GM19438 (cell line): ENCODE results near the gene TWSG1.
"Not testable (repeated sequence)": the region's sequence is repeated elsewhere in the genome, so short reads cannot be mapped to it uniquely, and the experiment has no call there.

ENCODE experiments used
- ATAC-seq: cut with Tn5 transposase; IDR thresholded peaks from one replicate; pipeline ENCODE4 v1.9.1; 2021; ENCODE audit warnings: low read depth; ENCODE audit not compliant: unreplicated experiment

TWSG1 gene

DNA sequence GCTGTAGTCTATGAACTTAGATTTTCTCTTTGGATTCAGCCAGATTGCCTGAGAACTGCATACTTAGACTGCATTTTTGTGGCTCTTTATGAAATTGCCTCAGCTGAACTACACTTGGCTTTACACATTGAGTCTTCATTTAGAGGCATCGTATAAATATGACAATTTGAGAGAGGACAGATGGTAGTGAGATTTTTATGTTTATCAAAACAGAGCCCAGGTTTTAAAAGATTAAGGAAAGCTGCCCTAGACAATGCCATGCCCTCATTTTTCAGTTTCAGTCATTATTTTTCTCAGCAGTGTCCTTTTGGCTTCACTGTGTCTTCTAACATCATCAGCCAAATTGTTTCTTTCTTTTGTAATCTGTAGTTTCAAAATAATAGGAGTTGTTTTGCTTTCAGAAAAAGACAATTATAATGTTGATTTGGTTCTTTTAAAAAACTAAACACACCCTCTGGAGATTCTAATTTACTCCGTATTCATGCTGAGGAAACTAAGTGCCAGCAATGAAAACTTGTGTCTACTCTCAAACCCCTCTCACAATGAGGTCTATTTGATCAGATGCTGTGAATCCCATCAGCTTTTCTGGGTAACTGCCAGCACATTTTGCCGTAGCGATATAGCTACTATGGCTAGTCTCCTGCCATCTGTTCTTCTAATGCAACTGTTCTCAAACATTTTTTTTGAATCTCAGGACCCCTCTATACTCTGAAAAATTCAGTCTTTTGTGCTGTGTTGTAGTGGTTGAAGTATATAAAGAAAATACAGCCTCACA is 46.2 kb downstream of the TWSG1 start:
- ATAC-seq: no peak

DNA sequence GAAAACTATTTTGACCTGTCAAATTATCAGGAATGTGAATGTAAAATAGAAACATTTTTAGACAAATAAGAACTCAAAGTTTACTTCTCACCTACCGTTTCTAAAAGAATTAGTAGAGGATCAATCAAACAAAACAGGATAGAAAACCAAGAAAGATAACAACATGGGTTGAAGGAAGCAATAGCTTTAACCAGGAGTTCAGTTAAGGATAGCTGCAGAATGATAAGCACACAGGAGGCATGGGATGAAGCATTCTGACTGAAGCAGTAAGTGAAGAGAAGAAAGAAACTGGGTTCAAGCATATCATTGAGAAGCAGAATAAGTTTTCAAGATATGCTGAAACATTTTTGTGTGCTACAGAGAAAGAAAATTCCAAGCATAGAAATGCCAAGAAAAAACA is 52.3 kb downstream of the TWSG1 start:
- ATAC-seq: no peak

DNA sequence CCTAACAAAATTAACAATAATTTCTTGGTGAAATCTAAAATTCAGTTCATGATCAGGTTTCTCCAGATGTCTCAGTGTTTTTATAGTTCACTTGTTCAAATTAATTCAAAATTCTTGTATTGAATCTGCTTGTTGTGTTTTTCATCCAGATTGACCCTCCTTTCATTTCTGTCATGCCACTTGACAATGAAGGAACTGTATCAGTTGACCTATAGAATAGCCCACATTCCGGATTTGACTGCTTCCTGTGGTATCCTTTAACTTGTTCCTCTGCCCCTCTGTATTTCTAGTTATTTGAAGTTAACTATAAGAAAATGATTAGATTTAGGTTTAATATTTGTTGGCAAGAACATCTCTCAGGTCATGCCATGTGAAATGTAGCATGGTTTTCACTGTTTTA is 53.3 kb downstream of the TWSG1 start:
- no peak for ATAC-seq

DNA sequence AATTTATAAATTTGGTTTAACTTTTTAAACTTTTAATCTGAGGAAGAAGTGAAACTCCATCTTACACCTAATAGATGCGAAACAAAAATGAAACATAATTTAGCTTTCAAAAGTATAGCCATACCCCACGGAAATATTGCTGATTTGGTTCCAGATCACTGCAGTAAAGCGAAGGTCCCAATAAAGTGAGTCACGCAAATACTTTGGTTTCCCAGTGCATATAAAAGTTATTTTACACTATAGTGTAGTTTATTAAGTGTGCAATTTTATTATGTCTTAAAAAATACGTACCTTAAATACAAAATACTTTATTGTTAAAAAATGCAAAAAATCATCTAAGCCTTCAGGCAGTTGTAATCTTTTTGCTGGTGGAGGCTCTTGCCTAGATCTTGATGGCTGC is 55.1 kb downstream of the TWSG1 start:
- no peak for ATAC-seq

DNA sequence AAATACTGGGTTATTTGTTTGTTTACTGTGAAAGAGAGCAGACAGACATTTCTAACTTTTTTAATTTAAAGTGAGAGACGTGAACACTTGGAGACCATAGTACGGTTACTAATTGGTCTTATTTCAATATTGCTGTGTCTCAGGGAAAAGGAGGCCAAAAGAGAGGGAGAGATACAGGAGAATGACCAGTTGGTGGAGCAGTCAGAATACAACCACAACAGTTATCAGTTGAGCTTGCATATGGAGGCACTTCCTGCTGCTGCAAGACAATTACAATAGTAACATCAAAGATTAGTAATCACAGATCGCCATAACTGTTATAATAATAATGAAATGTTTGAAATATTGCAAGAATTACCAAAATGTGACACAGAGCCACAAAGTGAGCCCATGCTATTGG is 58.2 kb downstream of the TWSG1 start:
- no peak for ATAC-seq

DNA sequence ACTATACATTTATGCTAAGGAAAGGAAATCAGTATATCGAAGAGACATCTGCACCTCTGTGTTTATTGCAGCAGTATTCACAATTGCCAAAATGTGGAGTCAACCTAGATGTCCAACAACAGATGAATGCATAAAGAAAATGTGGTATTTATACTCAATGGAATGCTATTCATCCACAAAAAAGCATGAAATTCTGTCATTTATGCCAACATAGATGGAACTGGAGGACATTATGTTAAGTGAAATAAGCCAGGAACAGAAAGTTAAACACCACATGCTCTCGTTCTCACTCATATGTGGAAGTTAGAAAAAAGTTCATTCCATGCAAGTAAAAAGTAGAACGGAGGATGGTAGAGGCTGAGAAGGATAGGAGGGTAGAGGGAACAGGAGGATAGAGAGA is 59.5 kb downstream of the TWSG1 start:
- ATAC-seq: no peak

DNA sequence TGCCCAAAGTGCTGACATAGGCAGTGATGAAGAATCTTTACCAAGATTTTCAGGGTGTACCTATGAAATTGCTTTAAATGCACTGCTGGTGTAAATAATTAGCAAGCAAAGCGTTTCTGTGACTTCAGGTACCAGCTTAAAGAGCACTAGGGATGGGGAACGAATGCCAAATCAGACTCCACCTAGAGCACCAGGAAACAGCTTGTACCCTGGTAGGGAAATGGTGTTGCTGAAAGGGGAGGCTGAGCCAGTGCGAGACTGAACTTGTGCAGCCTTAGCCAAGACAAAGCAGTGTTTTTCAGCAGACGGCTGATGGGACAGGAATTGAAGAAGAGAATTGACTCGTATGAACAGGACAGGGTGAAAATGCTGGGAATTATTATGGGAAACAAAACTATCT is 65.6 kb downstream of the TWSG1 start:
- no peak for ATAC-seq

DNA sequence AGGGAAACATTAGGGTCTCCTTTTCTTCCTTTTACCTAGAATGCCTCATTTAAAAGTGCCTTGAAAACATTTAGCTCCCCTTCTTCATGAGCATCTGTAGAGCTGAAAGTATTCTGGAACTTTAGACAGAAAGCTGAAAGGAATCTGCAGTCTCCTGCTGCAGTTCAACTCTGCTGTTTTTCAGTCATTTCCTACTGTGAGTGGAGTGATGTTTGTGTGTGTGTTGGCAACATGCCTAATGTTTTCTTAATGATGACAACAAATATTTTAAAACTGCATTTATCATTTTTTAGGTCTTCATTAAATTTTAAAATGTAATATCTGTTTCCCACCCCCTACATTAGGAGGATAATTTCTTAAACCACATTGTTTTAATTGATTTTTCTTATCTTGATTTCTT is 66.6 kb downstream of the TWSG1 start:
- no peak for ATAC-seq

DNA sequence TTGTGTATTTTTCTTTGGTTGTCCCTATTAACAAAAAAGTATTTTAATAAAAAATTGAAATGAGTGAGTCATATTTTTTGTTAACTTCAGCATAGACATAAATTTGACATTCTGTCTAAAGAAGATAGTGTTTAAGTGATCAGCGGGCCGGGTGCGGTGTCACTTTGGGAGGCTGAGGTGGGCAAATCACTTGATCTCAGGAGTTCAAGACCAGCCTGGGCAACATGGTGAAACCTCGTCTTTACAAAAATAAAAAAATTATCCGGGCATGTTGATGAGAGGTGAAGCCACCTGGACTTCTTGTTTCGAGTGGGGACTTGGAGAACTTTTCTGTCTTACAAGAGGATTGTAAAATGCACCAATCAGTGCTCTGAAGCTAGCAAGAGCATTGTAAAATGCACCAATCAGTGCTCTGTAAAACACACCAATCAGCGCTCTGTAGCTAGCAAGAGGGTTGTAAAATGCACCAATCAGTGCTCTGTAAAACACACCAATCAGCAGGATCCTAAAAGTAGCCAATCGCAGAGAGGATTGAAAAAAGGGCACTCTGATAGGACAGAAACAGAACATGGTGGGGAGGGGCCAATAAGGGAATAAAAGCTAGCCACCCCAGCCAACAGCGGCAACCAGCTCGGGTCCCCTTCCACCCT is 67.9 kb downstream of the TWSG1 start:
- ATAC-seq: not testable (repeated sequence)

DNA sequence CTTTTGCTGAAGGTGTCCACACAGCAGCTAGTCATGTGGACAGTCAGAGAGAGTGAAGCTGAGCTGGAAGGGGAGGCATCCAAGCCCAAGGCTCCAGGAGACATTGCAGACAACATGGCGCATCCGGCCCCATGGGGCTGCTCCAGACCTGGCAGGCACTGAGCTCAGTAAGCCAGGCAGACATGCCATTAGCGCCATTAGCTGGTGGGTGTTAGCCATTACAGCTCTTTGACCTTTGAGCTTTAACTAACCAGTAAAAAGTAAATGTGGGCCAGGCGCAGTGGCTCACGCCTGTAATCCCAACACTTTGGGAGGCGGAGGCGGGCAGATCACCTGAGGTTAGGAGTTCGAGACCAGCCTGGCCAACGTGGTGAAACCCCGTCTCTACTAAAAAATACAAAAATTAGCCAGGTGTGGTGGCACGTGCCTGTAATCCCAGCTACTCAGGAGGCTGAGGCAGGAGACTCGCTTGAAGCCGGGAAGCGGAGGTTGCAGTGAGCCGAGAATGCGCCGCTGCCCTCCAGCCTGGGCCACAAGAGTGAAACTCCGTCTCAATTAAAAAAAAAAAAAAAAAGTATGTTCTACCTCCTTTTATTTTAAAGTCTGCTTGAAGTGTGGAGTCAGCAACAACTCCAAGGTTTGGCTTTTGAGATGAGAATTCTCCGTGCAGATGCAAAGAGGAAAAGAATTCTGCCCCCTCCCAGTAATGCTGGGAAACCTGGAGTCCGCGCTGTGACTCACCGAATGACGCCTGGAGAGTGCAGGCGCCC is 69.4 kb downstream of the TWSG1 start:
- ATAC-seq: no peak

DNA sequence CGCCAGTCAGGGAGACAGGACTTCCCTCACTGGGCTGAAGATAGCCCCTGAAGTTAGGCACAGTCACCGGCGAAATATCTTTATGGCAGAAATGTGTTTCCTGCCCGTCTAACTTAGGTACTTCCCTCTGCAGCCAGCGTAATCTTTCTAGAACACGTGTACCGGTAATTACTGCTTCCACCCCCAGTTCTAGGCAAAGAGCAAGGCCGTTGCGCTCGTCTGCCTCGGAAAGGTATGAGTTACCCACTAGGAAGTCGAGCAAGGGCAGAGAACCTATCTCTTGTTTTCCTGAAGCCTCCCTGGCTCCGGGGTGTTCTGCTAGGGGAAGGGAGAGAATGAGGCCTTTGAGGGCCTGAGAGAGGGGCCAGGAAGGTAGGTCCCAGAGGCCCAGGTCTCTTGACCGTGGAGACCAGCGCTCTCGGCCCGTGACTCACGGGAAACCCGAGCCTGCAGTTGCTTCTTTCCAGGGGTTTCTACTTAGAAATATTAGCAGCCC is 70.0 kb downstream of the TWSG1 start:
- ATAC-seq: no peak

DNA sequence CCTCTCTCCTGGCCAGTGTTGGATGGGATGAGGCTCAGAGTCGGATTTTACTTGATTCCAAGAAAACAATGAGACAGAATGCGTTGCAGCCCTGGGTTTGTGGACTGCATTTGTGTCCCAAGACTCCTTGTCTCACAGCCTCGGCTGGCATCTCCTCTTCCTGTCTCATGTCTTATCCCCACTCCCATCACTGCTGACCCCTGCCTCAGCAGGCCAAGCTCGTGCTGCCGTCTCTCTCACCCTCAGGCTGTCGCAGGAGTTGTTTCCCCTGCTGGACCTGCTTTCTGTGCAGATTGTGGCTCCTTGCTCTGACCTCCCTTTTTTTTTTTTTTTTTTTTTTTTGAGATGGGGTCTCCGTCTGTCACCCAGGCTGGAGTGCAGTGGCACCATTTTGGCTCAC is 70.6 kb downstream of the TWSG1 start:
- no peak for ATAC-seq

DNA sequence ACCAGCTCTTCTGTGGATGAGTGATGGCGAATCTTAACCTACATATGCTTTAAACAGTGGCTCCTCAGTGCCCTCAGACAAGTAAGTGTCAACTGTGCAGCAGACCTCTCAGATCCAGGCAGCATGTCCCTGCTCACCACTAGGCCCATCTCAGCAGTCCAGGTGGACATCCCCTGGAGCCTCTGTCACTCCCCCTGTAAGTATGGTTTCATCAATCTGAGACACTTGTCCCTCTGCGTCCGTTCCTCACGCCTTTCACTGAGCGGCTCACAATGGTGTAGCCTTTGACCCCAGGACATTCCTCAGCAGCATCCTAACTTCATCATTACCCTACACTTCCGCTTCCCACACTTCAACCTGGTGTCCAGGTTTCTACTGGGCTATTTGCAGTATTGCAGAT is 71.4 kb downstream of the TWSG1 start:
- ATAC-seq: no peak

DNA sequence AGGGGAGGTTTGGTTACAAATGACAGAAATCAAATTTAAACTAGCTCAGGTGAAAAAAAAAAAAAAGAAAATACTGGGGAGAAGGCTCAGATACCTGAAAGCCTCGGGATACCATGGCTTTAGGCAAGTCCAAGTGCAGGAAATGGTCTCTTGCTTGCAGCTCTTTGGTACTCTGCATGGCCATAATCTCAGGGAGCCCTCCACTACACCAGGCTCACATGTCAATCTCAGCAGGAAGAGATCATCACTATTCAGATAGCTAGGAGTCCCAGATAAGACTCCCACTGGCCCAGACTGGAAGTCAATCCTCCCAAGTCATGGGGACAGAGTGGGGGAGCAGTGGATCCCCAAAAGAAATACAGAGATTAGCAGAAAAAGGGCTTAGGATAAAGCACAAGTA is 75.9 kb downstream of the TWSG1 start:
- ATAC-seq: no peak

DNA sequence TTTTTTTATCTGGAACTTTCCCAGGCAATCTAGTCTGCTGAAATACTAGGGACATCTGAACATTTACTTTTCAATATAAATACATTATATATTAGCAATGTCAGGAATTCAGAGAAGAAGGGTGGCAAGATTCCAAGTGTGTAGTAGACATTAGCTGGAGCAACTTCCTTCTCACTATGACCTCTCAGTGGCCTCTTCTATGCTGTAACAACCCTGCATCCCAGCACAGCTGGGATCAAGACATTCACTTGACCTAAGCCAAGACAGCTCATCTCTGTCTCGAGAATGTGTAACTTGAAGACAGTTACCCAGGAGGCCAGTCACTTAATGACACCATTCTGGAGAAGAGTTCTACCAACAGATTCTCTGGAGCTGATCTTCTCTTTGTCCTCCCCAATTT is 79.0 kb downstream of the TWSG1 start:
- no peak for ATAC-seq

DNA sequence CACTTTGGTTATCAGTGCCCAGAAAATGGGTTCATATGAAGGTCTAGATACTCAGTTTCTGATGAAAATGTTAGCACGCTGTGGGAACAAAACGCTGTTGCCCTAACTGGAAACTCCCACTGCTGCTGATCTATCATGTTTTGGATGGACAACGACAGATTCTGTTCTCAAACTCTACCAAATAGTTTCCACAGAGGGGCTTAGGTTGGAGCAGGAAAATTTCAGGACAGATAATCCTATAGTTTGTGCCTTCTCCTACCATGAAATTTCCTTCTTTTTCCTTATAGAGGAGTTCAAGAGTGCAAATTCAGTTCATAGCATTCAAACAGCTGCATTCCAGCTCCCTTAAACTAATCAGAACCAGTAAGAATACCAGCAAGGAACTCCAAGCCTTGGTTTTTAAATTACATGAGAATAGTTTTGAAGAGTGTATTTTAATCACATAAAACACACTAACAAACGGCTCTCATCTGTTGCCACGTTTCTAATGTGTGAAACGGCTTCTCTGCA is 82.0 kb downstream of the TWSG1 start:
- ATAC-seq: no peak

DNA sequence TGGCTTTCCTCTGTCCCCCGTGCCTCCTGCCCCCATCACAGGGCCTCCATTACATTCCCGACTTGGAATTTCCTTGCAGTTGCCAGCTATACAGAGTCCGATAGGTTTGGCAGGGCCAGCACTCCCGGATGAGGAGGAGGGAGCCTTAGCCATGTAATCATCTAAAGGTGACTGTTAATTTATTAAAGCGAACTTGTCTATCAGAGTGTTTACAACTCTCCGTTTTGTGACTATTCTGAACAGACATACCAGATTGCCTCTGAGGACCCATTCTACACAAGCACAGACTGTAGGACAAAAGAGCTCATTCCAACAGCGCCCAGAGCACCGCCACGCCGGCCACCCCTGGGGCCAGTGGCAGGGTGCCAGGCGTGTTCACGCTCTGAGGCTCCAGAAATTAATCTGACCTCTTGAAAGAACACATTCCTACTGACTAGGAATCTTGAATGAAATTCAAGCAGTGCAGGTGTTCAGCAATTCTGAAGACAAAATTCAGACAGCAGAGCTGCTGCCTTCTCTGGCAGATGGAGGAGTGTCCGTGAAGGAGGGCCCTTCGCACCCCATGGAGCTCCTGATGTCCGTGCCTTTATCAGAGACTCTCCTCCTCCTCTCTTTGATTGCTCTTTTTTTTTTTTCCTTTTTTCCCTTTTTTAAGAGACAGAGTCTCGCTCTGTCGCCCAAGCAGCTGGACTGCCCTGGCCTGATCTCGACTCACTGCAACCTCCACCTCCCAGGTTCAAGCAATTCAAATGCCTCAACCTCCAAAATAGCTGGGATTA is 82.7 kb downstream of the TWSG1 start:
- ATAC-seq: no peak

DNA sequence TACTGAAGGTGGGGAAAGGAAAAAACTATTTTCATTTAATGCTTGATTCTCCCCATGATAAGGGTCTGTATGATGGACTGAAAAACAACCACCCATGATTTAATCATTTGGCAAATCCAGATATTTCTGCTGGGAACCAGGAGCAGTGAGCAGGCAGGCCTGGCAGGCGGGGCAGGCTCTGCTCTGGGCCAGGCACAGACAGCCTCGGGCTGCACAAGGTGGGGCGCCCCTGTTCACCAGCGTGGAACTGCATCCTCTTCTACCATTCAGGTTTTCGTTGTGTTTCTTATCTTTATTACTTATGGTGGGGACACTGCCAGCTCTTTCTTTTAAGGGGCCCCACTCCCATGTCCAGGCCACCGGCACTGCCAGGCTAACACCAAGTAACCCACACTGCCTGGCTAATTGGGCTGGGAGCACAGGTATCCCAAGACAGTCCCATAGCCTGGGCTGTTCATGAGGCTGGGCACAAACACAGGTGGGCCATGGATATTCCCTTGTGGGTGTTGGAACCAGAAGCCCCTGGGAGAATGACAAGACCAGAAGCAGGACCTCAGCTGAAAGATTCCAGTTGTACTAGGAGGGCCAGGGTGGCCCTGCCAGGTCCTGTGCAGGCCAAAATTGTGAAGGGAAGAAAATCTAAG is 83.6 kb downstream of the TWSG1 start:
- ATAC-seq: no peak

DNA sequence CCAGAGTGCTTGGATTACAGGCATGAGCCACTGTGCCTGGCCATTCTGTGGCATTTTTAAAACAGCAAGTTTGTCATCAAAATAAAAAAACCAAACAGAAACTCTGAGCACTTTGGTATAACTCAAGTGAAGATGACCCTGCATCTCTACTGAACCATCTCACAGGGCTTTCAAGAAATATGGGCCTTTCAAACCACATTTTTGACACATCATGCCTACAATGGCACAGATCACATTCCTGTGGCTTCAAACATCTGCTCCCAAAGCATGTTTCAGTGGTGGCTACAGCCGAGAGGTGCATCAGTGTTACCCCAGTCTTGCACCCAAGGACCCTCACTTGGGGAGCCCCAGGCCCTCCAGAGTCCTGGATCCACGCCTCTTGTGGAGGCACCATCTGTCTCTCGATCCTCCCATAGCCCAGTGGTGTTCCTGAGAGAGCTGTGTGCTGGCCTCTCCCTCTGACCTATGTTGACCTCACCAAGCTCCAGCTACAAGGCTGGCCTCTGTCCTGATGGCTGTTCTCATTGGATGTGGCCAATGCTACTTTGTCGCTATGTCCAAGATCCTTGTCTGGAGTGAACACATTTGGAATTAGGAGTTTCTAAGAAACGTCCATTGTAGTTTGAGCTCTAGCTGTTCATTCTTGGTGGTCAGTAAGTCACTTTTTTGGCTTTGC is 85.5 kb downstream of the TWSG1 start:
- no peak for ATAC-seq
